GM23338 (cell line): ENCODE results near the gene GNAT3. TPM values are rescaled to one million over a fixed set of nuclear protein-coding genes. Genes with fewer than 3 reads are reported as not detected.

Source experiments
- ATAC-seq: fragments of 200-7000 bp; cut with Tn5 transposase; 3 replicates; pipeline ENCODE4 v1.9.1; 2020
- DNase-seq: peaks from one replicate; pipeline ENCODE4 v3.0.0-alpha.2; 2015; ENCODE audit warnings: low spot score
- H2AFZ ChIP-seq: fragments of 200-600 bp; sonication (generic); 2 replicates; pipeline ENCODE4 v1.8.0; 2016; ENCODE audit warnings: antibody characterized with exemption, mild to moderate bottlenecking, moderate library complexity
- H3F3A ChIP-seq: fragments of 200-600 bp; sonication (generic); replicated peaks from 2 replicates; pipeline ENCODE4 v1.8.0; 2017; ENCODE audit warnings: antibody characterized with exemption, mixed run types, low read depth
- H3K27ac ChIP-seq: fragments of 200-600 bp; sonication (generic); 2 replicates; pipeline ENCODE4 v1.6.1; 2016; ENCODE audit warnings: low read depth
- H3K27me3 ChIP-seq: fragments of 200-600 bp; sonication (generic); 2 replicates; pipeline ENCODE4 v1.8.0; 2016; ENCODE audit warnings: mild to moderate bottlenecking, mixed run types, moderate library complexity; ENCODE audit not compliant: insufficient read depth
- H3K36me3 ChIP-seq: fragments of 200-600 bp; sonication (generic); 2 replicates; pipeline ENCODE4 v1.8.0; 2016; ENCODE audit warnings: mild to moderate bottlenecking; ENCODE audit not compliant: insufficient read depth
- H3K4me1 ChIP-seq: fragments of 200-600 bp; sonication (generic); 2 replicates; pipeline ENCODE4 v1.8.0; 2016; ENCODE audit warnings: mild to moderate bottlenecking, moderate library complexity; ENCODE audit not compliant: insufficient read depth
- H3K4me2 ChIP-seq: fragments of 200-600 bp; sonication (generic); 2 replicates; pipeline ENCODE4 v1.7.1; 2017; ENCODE audit warnings: mixed run types
- H3K4me3 ChIP-seq: fragments of 200-600 bp; sonication (generic); 2 replicates; pipeline ENCODE4 v1.6.1; 2016; ENCODE audit warnings: mixed run types
- H3K79me2 ChIP-seq: fragments of 200-600 bp; sonication (generic); replicated peaks from 2 replicates; pipeline ENCODE4 v1.8.0; 2017; ENCODE audit warnings: mild to moderate bottlenecking; ENCODE audit not compliant: insufficient read depth
- H3K9me2 ChIP-seq: fragments of 200-600 bp; sonication (generic); 2 replicates; pipeline ENCODE4 v1.8.0; 2017; ENCODE audit not compliant: insufficient read depth
- H4K20me1 ChIP-seq: fragments of 200-600 bp; sonication (generic); replicated peaks from 2 replicates; pipeline ENCODE4 v1.8.0; 2017; ENCODE audit warnings: mild to moderate bottlenecking; ENCODE audit not compliant: insufficient read depth
- H3K27ac Mint-ChIP-seq: 2 replicates; pipeline ENCODE4 v1.8.0; 2020; ENCODE audit warnings: inconsistent platforms, mild to moderate bottlenecking, moderate library complexity, mixed read lengths
- H3K27me3 Mint-ChIP-seq: 3 replicates; pipeline ENCODE4 v1.8.0; 2022; ENCODE audit warnings: low read depth, mild to moderate bottlenecking, moderate library complexity, mixed read lengths, inconsistent platforms; ENCODE audit not compliant: insufficient read depth, poor library complexity
- H3K36me3 Mint-ChIP-seq: 3 replicates; pipeline ENCODE4 v1.8.0; 2021; ENCODE audit warnings: low read depth, mild to moderate bottlenecking, inconsistent platforms, moderate library complexity, mixed read lengths
- H3K4me1 Mint-ChIP-seq: 3 replicates; pipeline ENCODE4 v1.8.0; 2020; ENCODE audit warnings: mild to moderate bottlenecking, inconsistent platforms, mixed read lengths
- H3K4me3 Mint-ChIP-seq: 3 replicates; pipeline ENCODE4 v1.8.0; 2021; ENCODE audit warnings: moderate library complexity, mild to moderate bottlenecking, inconsistent platforms, mixed read lengths
- H3K9me3 Mint-ChIP-seq: 3 replicates; pipeline ENCODE4 v1.8.0; 2020; ENCODE audit warnings: moderate library complexity, mild to moderate bottlenecking, inconsistent platforms, mixed read lengths
- CTCF ChIP-seq, 2 experiments: fragments of 200-600 bp in 1 of 2; sonication (generic) in 1 of 2; conservative IDR thresholded peaks; 2 replicates each; pipeline versions ENCODE4 v1.5.1 to v1.6.1; 2016 to 2017; ENCODE audit warnings: antibody characterized with exemption in 2 of 2, low read depth in 2 of 2, mild to moderate bottlenecking in 2 of 2, moderate library complexity in 1 of 2
- EZH2 ChIP-seq: fragments of 200-600 bp; sonication (generic); IDR thresholded peaks from one replicate; pipeline ENCODE4 v1.8.0; 2017; ENCODE audit warnings: antibody characterized with exemption, mild to moderate bottlenecking, low read depth; ENCODE audit not compliant: unreplicated experiment
- EZH2phosphoT487 ChIP-seq: fragments of 200-600 bp; sonication (generic); IDR thresholded peaks from one replicate; pipeline ENCODE4 v1.8.1; 2018; ENCODE audit warnings: antibody characterized with exemption; ENCODE audit not compliant: unreplicated experiment
- POLR2AphosphoS5 ChIP-seq: IDR thresholded peaks from 2 replicates; pipeline ENCODE4 v1.6.1; 2016; ENCODE audit warnings: antibody characterized with exemption, low read depth
- ZNF462 ChIP-seq: fragments of 250-450 bp; sonication (Bioruptor Pico); IDR thresholded peaks from 2 replicates; pipeline ENCODE4 v1.5.0; 2020; ENCODE audit warnings: mild to moderate bottlenecking, moderate library complexity
- polyA plus RNA-seq: library from polyadenylated mRNA; unstranded; fragments of >200 nt; fragmentation: Nextera tagmentation; extraction: Ambion mirVana; gene quantifications from 2 replicates; pipeline ENCODE4 v1.2.1, GENCODE V29; 2016
- total RNA-seq: library from RNA; depleted of rRNA; stranded (reverse); fragments of >200 nt; shearing (Covaris generic); gene quantifications from 2 replicates; pipeline ENCODE4 v1.2.3, GENCODE V29; 2014

Gene GNAT3
- total and polyA plus RNA-seq, 2 experiments from 2014 or later = not detected

- no peaks in the 10 kb centered on the region for H3K9me2 ChIP-seq
- H3F3A ChIP-seq = no peaks in the 10 kb centered on the region
- no peak for DNase-seq
- TF ChIP-seq EZH2phosphoT487 (no peak), CTCF (conservative IDR thresholded peaks at IDR 0.05; ENCODE audit: low read depth in 2 of 2) (no peak), ZNF462 (CRISPR knock-in tag) (no peak)
- ATAC-seq = no peak
- no peaks in the 10 kb centered on the region for H3K79me2 ChIP-seq
- no peak overlapping the region for H2AFZ ChIP-seq
- Mint-ChIP-seq H3K36me3 (no peaks in the 10 kb centered on the region), H3K27me3 (no peaks in the 10 kb centered on the region), H3K9me3 (no peaks in the 10 kb centered on the region), H3K27ac (no peak overlapping the region), H3K4me3 (no peak overlapping the region), H3K4me1 (no peaks in the 10 kb centered on the region)
- H4K20me1 ChIP-seq = no peaks in the 10 kb centered on the region
- H3K4me1 ChIP-seq = no peaks in the 10 kb centered on the region
- H3K36me3 ChIP-seq = no peaks in the 10 kb centered on the region
- H3K27ac ChIP-seq = no peak overlapping the region
- H3K27me3 ChIP-seq = no peaks in the 10 kb centered on the region
- no peak overlapping the region for H3K4me2 ChIP-seq
- H3K4me3 ChIP-seq = no peak overlapping the region
These were observed 5.9 kb downstream of the GNAT3 start for GRCh38 chr7:80505900-80506500.

GRCh38 chr7:80500325-80500724 lies 11.5 kb downstream of the GNAT3 start:
- no peaks in the 10 kb centered on the region for H3K9me2 ChIP-seq
- no peaks in the 10 kb centered on the region for H3K79me2 ChIP-seq
- H4K20me1 ChIP-seq = no peaks in the 10 kb centered on the region
- H3K4me1 ChIP-seq = no peaks in the 10 kb centered on the region; the same call in 1 of the 2 replicates
- H3K27me3 ChIP-seq = no peaks in the 10 kb centered on the region
- H3K36me3 ChIP-seq = no peaks in the 10 kb centered on the region
- TF ChIP-seq POLR2AphosphoS5 = no peak
- TF ChIP-seq EZH2phosphoT487 = no peak
- TF ChIP-seq EZH2 = no peak
- no peak for TF ChIP-seq CTCF (conservative IDR thresholded peaks at IDR 0.05; ENCODE audit: low read depth in 2 of 2)
- no peaks in the 10 kb centered on the region for H3F3A ChIP-seq
- no peak overlapping the region for H3K27ac ChIP-seq
- no peak overlapping the region for H3K27ac Mint-ChIP-seq
- no peak overlapping the region for H3K4me2 ChIP-seq
- no peak overlapping the region for H3K4me3 ChIP-seq
- H2AFZ ChIP-seq = no peak overlapping the region
- H3K9me3 Mint-ChIP-seq = no peaks in the 10 kb centered on the region
- DNase-seq = no peak
- no peak overlapping the region for H3K4me3 Mint-ChIP-seq
- no peak for ATAC-seq
- peaks cover 2% of the 10 kb centered on the region for H3K27me3 Mint-ChIP-seq
- no peaks in the 10 kb centered on the region for H3K36me3 Mint-ChIP-seq
- peaks cover 5% of the 10 kb centered on the region; the same call in 2 of the 3 replicates for H3K4me1 Mint-ChIP-seq
